Measurements from ENCODE around the gene DYNLL2. TPM values are rescaled to one million over a fixed set of nuclear protein-coding genes. Genes with fewer than 3 reads are reported as not detected.

Gene DYNLL2
- total RNA-seq: 31.6 TPM

DNA sequence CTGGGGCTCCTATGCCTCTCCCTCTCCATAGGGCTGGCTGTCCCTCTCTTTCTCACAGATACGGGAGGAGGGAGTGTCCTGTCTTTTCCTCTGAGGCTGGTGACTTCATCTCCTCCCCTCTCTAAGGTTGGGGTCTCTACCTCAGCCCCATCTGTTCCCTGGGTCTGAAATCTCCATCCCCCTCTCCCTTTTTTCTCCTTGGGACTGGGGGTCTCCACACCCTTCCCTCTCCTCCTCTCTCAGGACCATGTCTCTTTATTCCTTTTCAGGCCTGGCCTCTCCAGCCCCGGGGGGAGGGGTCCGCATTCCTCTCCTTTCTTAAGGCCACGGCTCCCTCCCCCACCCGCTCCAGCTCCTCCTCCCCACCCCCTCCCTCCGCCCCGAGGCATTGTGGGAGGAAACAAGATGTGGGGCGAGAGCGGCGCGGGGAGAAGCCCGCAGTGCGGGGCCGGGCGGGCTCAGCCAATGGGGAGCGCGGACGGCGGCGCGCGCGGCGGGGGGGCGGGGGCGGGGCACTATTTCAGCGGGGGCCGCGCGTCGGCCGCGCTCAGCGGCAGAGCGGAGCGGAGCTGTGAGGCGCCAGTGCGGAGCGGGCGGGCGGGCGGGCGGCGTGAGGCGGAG lies at the start of gene DYNLL2:
Gene DYNLL2 (plus strand): TSS at position 550 of the 621 bp plus-strand sequence. CDS start 3,672 bp downstream, outside the sequence.

Other genes with a start within 250 kb of the DYNLL2 start
- 21.9 TPM for gene MRPS23, start 233.4 kb upstream of the DYNLL2 start, total RNA-seq
- gene CUEDC1, start 128.0 kb upstream of the DYNLL2 start, total RNA-seq: 37.1 TPM
- gene VEZF1, start 95.2 kb upstream of the DYNLL2 start, total RNA-seq: 150 TPM
- gene SRSF1, start 76.2 kb upstream of the DYNLL2 start, total RNA-seq: 340 TPM
- not detected for gene OR4D1, start 65.0 kb downstream of the DYNLL2 start, total RNA-seq
- gene OR4D2, start 83.6 kb downstream of the DYNLL2 start, total RNA-seq: not detected
- gene EPX, start 109.3 kb downstream of the DYNLL2 start, total RNA-seq: not detected
- 32.0 TPM for gene MKS1, start 135.8 kb downstream of the DYNLL2 start, total RNA-seq
- 0.44 TPM for gene LPO, start 155.2 kb downstream of the DYNLL2 start, total RNA-seq
- gene MPO, start 197.5 kb downstream of the DYNLL2 start, total RNA-seq: 14.1 TPM
- 52.3 TPM for gene TSPOAP1, start 245.4 kb downstream of the DYNLL2 start, total RNA-seq

All from camera-type eye (tissue), 1 donor.